Measurements from ENCODE around the gene ADD3. TPM values are rescaled to one million over a fixed set of nuclear protein-coding genes. Genes with fewer than 3 reads are reported as not detected.

Gene ADD3, protein sequence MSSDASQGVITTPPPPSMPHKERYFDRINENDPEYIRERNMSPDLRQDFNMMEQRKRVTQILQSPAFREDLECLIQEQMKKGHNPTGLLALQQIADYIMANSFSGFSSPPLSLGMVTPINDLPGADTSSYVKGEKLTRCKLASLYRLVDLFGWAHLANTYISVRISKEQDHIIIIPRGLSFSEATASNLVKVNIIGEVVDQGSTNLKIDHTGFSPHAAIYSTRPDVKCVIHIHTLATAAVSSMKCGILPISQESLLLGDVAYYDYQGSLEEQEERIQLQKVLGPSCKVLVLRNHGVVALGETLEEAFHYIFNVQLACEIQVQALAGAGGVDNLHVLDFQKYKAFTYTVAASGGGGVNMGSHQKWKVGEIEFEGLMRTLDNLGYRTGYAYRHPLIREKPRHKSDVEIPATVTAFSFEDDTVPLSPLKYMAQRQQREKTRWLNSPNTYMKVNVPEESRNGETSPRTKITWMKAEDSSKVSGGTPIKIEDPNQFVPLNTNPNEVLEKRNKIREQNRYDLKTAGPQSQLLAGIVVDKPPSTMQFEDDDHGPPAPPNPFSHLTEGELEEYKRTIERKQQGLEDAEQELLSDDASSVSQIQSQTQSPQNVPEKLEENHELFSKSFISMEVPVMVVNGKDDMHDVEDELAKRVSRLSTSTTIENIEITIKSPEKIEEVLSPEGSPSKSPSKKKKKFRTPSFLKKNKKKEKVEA
- total RNA-seq, result 100 to 1,000 TPM in 3 of 4 donors, 10 to 100 TPM in 1; 91.9 to 185 (median 155) TPM

- peak within 1 kb of the TSS; percentile 93 for H3K4me3 ChIP-seq (ENCODE audit: low read depth, poor library complexity, severe bottlenecking)
- WGBS, 2 donors, result 0 to 2% methylated on average over 44 to 47 of the region's 83 CpGs
- intact Hi-C loops (cut with DNase I; ENCODE audit: low total_unique reads), result no loop called here
- peak; percentile 93 to 99 for DNase-seq (ENCODE audit: low spot score in 2 of 2)
- TF ChIP-seq, protein P1, sequence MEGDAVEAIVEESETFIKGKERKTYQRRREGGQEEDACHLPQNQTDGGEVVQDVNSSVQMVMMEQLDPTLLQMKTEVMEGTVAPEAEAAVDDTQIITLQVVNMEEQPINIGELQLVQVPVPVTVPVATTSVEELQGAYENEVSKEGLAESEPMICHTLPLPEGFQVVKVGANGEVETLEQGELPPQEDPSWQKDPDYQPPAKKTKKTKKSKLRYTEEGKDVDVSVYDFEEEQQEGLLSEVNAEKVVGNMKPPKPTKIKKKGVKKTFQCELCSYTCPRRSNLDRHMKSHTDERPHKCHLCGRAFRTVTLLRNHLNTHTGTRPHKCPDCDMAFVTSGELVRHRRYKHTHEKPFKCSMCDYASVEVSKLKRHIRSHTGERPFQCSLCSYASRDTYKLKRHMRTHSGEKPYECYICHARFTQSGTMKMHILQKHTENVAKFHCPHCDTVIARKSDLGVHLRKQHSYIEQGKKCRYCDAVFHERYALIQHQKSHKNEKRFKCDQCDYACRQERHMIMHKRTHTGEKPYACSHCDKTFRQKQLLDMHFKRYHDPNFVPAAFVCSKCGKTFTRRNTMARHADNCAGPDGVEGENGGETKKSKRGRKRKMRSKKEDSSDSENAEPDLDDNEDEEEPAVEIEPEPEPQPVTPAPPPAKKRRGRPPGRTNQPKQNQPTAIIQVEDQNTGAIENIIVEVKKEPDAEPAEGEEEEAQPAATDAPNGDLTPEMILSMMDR (IDR thresholded peaks at IDR 0.05), result no peak
- no peak for TF ChIP-seq POLR2A (IDR thresholded peaks at IDR 0.05)
Measured at GRCh38 chr10:110007701-110008517, at the start of gene ADD3. Gene ADD3, plus strand, starts transcription at chr10:110007984. Its CDS starts 92,670 bp downstream, at chr10:110100654.

DNA sequence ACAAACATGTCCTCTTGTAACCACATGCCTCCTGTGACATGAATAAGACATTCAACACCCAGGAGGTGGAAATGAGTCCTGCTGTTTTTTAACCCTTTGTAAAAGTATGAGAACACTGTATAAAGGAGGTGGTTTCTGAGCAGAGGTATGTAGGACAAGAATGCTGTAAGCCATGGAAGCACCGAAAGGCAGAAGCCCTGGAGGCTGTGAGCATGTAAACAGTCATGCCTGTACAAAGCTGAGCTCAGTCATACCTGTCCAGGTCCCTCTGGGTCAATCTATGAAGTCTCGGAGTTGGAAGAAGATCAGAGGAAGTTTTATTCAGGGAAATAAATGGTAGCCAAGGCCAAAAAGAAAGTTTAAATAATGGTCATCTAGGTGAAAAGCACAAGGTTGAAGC lies 49.7 kb upstream of the ADD3 start:
- TF ChIP-seq, protein P1 (IDR thresholded peaks at IDR 0.05), result no peak
- TF ChIP-seq POLR2A (IDR thresholded peaks at IDR 0.05), result no peak
- H3K4me3 ChIP-seq (ENCODE audit: low read depth, poor library complexity, severe bottlenecking), result no peak overlapping the region
- no peak for DNase-seq (ENCODE audit: low spot score in 2 of 2)
- WGBS, 2 donors, result 47 to 55% methylated on average over 2 of the region's 2 CpGs
- intact Hi-C loops (cut with DNase I; ENCODE audit: low total_unique reads), result no loop called here

GRCh38 chr10:109959259-109960145 lies 48.3 kb upstream of the ADD3 start:
- no peak overlapping the region for H3K4me3 ChIP-seq (ENCODE audit: low read depth, poor library complexity, severe bottlenecking)
- 66 to 77% methylated on average over 8 of the region's 8 CpGs for WGBS, 2 donors
- TF ChIP-seq, protein P1 (IDR thresholded peaks at IDR 0.05), result no peak
- no peak for TF ChIP-seq POLR2A (IDR thresholded peaks at IDR 0.05)
- intact Hi-C loops (cut with DNase I; ENCODE audit: low total_unique reads), result no loop called here
- no peak for DNase-seq (ENCODE audit: low spot score in 2 of 2)

DNA sequence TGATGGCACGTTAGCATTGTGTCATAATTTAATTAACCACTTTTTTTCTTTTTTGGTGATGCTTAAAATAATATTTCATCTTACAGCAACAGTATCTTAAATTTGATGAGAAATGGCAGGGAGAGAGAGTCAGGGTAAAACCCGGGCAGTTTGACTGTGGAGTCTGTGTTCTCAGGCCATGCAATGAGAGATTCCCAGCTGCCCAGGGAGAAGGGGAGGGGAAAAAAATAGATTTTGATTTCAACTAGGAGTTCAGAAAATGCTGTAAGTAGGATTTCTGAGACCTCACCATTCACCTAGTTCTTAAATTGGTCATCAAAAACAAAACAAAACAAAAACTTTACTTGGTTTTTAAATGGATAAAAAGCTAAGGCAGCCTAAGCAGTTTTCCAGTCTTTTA lies 47.1 kb upstream of the ADD3 start:
- 74 to 77% methylated on average over 2 of the region's 2 CpGs for WGBS, 2 donors
- TF ChIP-seq, protein P1 (IDR thresholded peaks at IDR 0.05), result no peak
- no peak for TF ChIP-seq POLR2A (IDR thresholded peaks at IDR 0.05)
- DNase-seq (ENCODE audit: low spot score in 2 of 2), result no peak
- no peak overlapping the region for H3K4me3 ChIP-seq (ENCODE audit: low read depth, poor library complexity, severe bottlenecking)
- intact Hi-C loops (cut with DNase I; ENCODE audit: low total_unique reads), result no loop called here
